A549 (cell line): ENCODE results near the gene VAT1. TPM values are rescaled to one million over a fixed set of nuclear protein-coding genes. Genes with fewer than 3 reads are reported as not detected.

Experiments used
- ATAC-seq, 2 experiments: fragments of 200-7000 bp in 1 of 2; fragments of >200 bp in 1 of 2; cut with Nextera tagmentation in 1 of 2; cut with Tn5 transposase in 1 of 2; 3 replicates each; pipeline versions ENCODE4 v1.8.0 to v1.9.1; 2018 to 2020; ENCODE audit warnings: mild to moderate bottlenecking in 1 of 2, moderate library complexity in 1 of 2
- CTCF ChIA-PET: fragments of 300-600 bp; sonication (Branson Sonifier 250); formaldehyde crosslinking; extraction: SDS; loops from one replicate; lab custom pipeline; 2021; ENCODE audit warnings: antibody characterized with exemption, inconsistent platforms; lab: Yijun Ruan, JAX
- POLR2A ChIA-PET: fragments of 350-600 bp; formaldehyde crosslinking; extraction: SDS; loops from one replicate; lab custom pipeline; 2021; ENCODE audit warnings: antibody characterized with exemption, inconsistent platforms; lab: Yijun Ruan, JAX
- DNase-seq, 2 experiments: peaks; one replicate each; pipeline versions ENCODE4 v3.0.0 to v3.0.0-alpha.2; 2011 to 2016; ENCODE audit warnings: low read depth in 1 of 2, low spot score in 1 of 2
- FAIRE-seq: peaks from 2 replicates; lab custom pipeline; 2011; peaks lifted over from hg19 to GRCh38; lab: Jason Lieb, UNC
- H3K27ac ChIP-seq, 2 experiments: fragments of >200 bp; sonication (Bioruptor Twin); formaldehyde crosslinking; 3 replicates each; pipeline ENCODE4 v1.5.1; 2016 to 2017
- H3K4me1 ChIP-seq: fragments of >200 bp; sonication (Bioruptor Twin); formaldehyde crosslinking; 3 replicates; pipeline ENCODE4 v1.6.1; 2016
- H3K4me2 ChIP-seq: fragments of >200 bp; sonication (Bioruptor Twin); formaldehyde crosslinking; 3 replicates; pipeline ENCODE4 v1.6.1; 2016
- H3K4me3 ChIP-seq: fragments of >200 bp; sonication (Bioruptor Twin); formaldehyde crosslinking; 3 replicates; pipeline ENCODE4 v1.5.1; 2016
- H3K9me3 ChIP-seq: fragments of >200 bp; sonication (Bioruptor Twin); formaldehyde crosslinking; 3 replicates; pipeline ENCODE4 v1.6.1; 2016
- CBX2 ChIP-seq: fragments of 200-600 bp; sonication (generic); IDR thresholded peaks from 2 replicates; pipeline ENCODE4 v1.6.1; 2016; ENCODE audit warnings: low read depth, mild to moderate bottlenecking, borderline replicate concordance
- CBX8 ChIP-seq: fragments of 200-600 bp; sonication (generic); IDR thresholded peaks from 2 replicates; pipeline ENCODE4 v1.6.1; 2016
- CEBPB ChIP-seq, 2 experiments: fragments of >200 bp in 1 of 2; sonication (Bioruptor Twin) in 1 of 2; formaldehyde crosslinking in 1 of 2; IDR thresholded peaks; 2 replicates each; pipeline ENCODE4 v1.6.1; 2012 to 2016
- CHD2 ChIP-seq: fragments of 150-350 bp; IDR thresholded peaks from 2 replicates; pipeline ENCODE4 v1.6.1; 2014; ENCODE audit warnings: low read length; ENCODE audit not compliant: partially characterized antibody
- CTCF ChIP-seq: fragments of >200 bp; sonication (Bioruptor Twin); formaldehyde crosslinking; IDR thresholded peaks from 3 replicates; pipeline ENCODE4 v1.5.1; 2016
- EP300 ChIP-seq, 2 experiments: fragments of >200 bp; sonication (Bioruptor Twin); formaldehyde crosslinking; IDR thresholded peaks; 2 replicates in 1 of 2; 3 replicates in 1 of 2; pipeline ENCODE4 v1.6.1; 2016 to 2017
- ESRRA ChIP-seq: fragments of 150-350 bp; IDR thresholded peaks from 2 replicates; pipeline ENCODE4 v1.6.1; 2014; ENCODE audit warnings: mild to moderate bottlenecking, low read length, borderline replicate concordance
- FOSB ChIP-seq: fragments of 250-450 bp; sonication (Bioruptor Pico); IDR thresholded peaks from 2 replicates; pipeline ENCODE4 v1.5.0; 2020; ENCODE audit warnings: mild to moderate bottlenecking, moderate library complexity
- FOSL2 ChIP-seq, 2 experiments: fragments of 450-650 bp in 1 of 2; fragments of >200 bp in 1 of 2; sonication (Bioruptor Twin) in 1 of 2; formaldehyde crosslinking; IDR thresholded peaks; 2 replicates each; pipeline versions ENCODE4 v1.5.0 to v1.6.1; 2016 to 2020; ENCODE audit warnings: mild to moderate bottlenecking in 1 of 2, moderate library complexity in 1 of 2
- FOXS1 ChIP-seq: fragments of 250-450 bp; sonication (Bioruptor Pico); IDR thresholded peaks from 2 replicates; pipeline ENCODE4 v1.5.0; 2020; ENCODE audit warnings: mild to moderate bottlenecking, moderate library complexity
- HOXA7 ChIP-seq: fragments of 250-450 bp; sonication (Bioruptor Pico); IDR thresholded peaks from 2 replicates; pipeline ENCODE4 v1.5.0; 2020; ENCODE audit warnings: mild to moderate bottlenecking, moderate library complexity
- HOXB13 ChIP-seq: fragments of 250-450 bp; sonication (Bioruptor Pico); IDR thresholded peaks from 2 replicates; pipeline ENCODE4 v1.5.0; 2020; ENCODE audit warnings: low read depth, mild to moderate bottlenecking, moderate library complexity
- JUN ChIP-seq, 2 experiments: fragments of >200 bp; sonication (Bioruptor Twin); formaldehyde crosslinking; IDR thresholded peaks; 2 replicates in 1 of 2; 3 replicates in 1 of 2; pipeline ENCODE4 v1.6.1; 2016 to 2017
- KDM1A ChIP-seq: fragments of 200-600 bp; sonication (generic); IDR thresholded peaks from 2 replicates; pipeline ENCODE4 v1.6.1; 2016; ENCODE audit warnings: low read depth, mild to moderate bottlenecking
- KDM5A ChIP-seq: fragments of 200-600 bp; sonication (generic); IDR thresholded peaks from 2 replicates; pipeline ENCODE4 v1.6.1; 2016; ENCODE audit warnings: antibody characterized with exemption, mild to moderate bottlenecking
- MAFK ChIP-seq: fragments of 450-650 bp; IDR thresholded peaks from 2 replicates; pipeline ENCODE4 v1.6.1; 2014; ENCODE audit not compliant: partially characterized antibody
- MAZ ChIP-seq: fragments of 150-350 bp; IDR thresholded peaks from 2 replicates; pipeline ENCODE4 v1.6.1; 2014; ENCODE audit warnings: antibody characterized with exemption, low read depth, low read length, borderline replicate concordance
- PHF8 ChIP-seq: fragments of 200-600 bp; sonication (generic); IDR thresholded peaks from 2 replicates; pipeline ENCODE4 v1.6.1; 2016; ENCODE audit warnings: low read depth, mild to moderate bottlenecking, antibody characterized with exemption, moderate library complexity, borderline replicate concordance
- POLR2A ChIP-seq: IDR thresholded peaks from 2 replicates; pipeline ENCODE4 v1.6.1; 2012; ENCODE audit warnings: mild to moderate bottlenecking, low read length
- RAD21 ChIP-seq, 2 experiments: fragments of >200 bp in 1 of 2; sonication (Bioruptor Twin) in 1 of 2; formaldehyde crosslinking in 1 of 2; IDR thresholded peaks in 1 of 2; conservative IDR thresholded peaks in 1 of 2; 2 replicates in 1 of 2; 3 replicates in 1 of 2; pipeline ENCODE4 v1.6.1; 2012 to 2018; ENCODE audit warnings: inconsistent platforms in 1 of 2
- RARB ChIP-seq: fragments of 250-450 bp; sonication (Bioruptor Pico); IDR thresholded peaks from 2 replicates; pipeline ENCODE4 v1.8.0; 2021; ENCODE audit warnings: mild to moderate bottlenecking, moderate library complexity
- RFX5 ChIP-seq: fragments of 450-650 bp; IDR thresholded peaks from 2 replicates; pipeline ENCODE4 v1.7.1; 2014; ENCODE audit warnings: antibody characterized with exemption, mild to moderate bottlenecking, moderate library complexity
- TFCP2L1 ChIP-seq: fragments of 250-450 bp; sonication (Bioruptor Pico); IDR thresholded peaks from 2 replicates; pipeline ENCODE4 v1.5.0; 2021; ENCODE audit warnings: mild to moderate bottlenecking
- TP53 ChIP-seq: fragments of 250-450 bp; sonication (Bioruptor Pico); IDR thresholded peaks from 2 replicates; pipeline ENCODE4 v1.5.0; 2021; ENCODE audit warnings: mild to moderate bottlenecking, moderate library complexity
- WGBS: methylation state at CpG from one replicate; pipeline ENCODE4 v1.1.6; 2017; ENCODE audit errors: missing lambda C conversion rate; 5-methylcytosine and 5-hydroxymethylcytosine counted together
- polyA plus RNA-seq, 4 experiments: library from polyadenylated mRNA; depleted of rRNA in 3 of 4; stranded (reverse); fragments of >200 nt; fragmentation: RNase III in 1 of 4; extraction: RNeasy Plus Mini Kit Qiagen cat#74134 plus additional on column Dnase treatment in 1 of 4; gene quantifications; 2 replicates in 3 of 4; 3 replicates in 1 of 4; pipeline ENCODE4 v1.2.3, GENCODE V29; 2011 to 2017
- TF ChIP-seq, protein P1 (sequence below): fragments of >200 bp; sonication (Bioruptor Twin); formaldehyde crosslinking; IDR thresholded peaks from 3 replicates; pipeline ENCODE4 v1.6.1; 2016
- TF ChIP-seq, protein P2 (sequence below): fragments of 150-350 bp; IDR thresholded peaks from 2 replicates; pipeline ENCODE4 v1.6.1; 2014; ENCODE audit warnings: low read depth, mild to moderate bottlenecking, low read length
- TF ChIP-seq, protein P3 (sequence below): IDR thresholded peaks from 2 replicates; pipeline ENCODE4 v1.6.1; 2012
- TF ChIP-seq, protein P4 (sequence below): fragments of 250-450 bp; sonication (Bioruptor Pico); IDR thresholded peaks from 2 replicates; pipeline ENCODE4 v1.5.0; 2021; ENCODE audit warnings: mild to moderate bottlenecking, moderate library complexity, borderline replicate concordance
- TF ChIP-seq, protein P5 (sequence below): fragments of 450-650 bp; IDR thresholded peaks from 2 replicates; pipeline ENCODE4 v1.6.1; 2014; ENCODE audit warnings: antibody characterized with exemption
- TF ChIP-seq, protein P6 (sequence below): IDR thresholded peaks from 2 replicates; pipeline ENCODE4 v1.6.1; 2012

Gene VAT1
- polyA plus RNA-seq, 2 of the 4 experiments (the other 2 are of a cell fraction) = 153 to 167 TPM

DNA sequence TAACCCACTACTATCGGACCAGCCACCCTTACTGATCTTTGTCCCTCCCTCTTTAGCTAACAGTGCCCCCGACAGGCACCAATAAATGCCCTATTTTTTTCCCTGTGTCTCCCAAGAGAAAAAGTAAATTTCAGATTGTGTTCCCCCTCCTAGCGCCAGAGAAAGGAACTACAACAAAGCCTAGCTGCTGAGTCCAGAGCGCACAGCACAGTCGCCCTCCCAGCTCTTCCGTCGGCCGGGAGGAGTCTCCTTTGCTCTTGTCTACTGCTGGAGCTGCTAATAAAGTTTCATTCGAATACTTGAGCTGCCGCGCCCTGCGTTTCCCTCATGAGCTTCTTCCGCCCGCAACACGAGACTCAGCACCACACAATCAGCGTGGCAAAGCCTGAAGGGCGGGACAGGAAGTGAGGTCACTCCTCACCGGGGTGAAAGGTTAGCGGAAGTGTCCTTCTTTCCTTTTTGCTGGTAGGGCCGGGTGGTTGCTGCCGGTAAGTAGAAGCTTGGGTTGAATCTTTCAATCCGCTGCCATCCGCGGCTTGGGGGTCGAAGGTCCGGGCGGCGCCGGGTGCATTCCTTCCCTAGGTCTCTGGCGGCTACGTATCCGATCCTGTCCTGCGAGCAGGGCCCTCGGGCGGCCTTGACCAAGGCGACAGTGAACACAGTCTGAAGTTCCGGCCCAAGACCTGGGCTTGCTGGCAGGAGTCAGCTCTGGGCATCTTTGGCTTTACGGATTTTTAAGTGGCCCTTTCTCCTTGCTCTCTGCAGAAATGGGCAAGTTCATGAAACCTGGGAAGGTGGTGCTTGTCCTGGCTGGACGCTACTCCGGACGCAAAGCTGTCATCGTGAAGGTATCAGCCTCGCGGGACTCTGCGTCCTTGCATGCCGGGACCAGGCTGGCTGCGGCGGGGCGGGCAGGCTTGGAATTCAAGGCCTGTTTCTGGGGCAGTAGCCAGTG, 23.9 kb downstream of the VAT1 start, which contains the start of gene RPL27:
TSS of gene RPL27 (plus strand) at position 436 of the 955 bp plus-strand sequence. CDS start at position 768, 332 bp downstream.
- peak; percentile 98 for FAIRE-seq
- Histone ChIP-seq H3K9me3 (no peaks in the 10 kb centered on the region), H3K27ac (peak within 1 kb of the TSS; percentile 87 to 91), H3K4me1 (peaks cover 45% of the 10 kb centered on the region), H3K4me3 (peak within 1 kb of the TSS; percentile 66), H3K4me2 (peak within 1 kb of the TSS; percentile 94)
- ChIA-PET POLR2A (interaction anchor here (0.6 to 3.0 kb wide), 40 partner anchors 8 to 1068 kb away, joined by 3 to 48 read pairs (median 6); partner anchors contain the start of genes AARSD1, BECN1, BRCA1 and IFI35), CTCF (interaction anchor here (0.6 to 5.6 kb wide), 40 partner anchors 9 to 420 kb away, joined by 3 to 86 read pairs (median 4); partner anchors contain the start of genes AARSD1, AOC2, PSMC3IP and PSME3)
- ATAC-seq = peak; percentile 92 to 95
- DNase-seq = peak; percentile 96 to 100
- 2% methylated on average over 49 of the region's 49 CpGs for WGBS
- TF ChIP-seq JUN (IDR thresholded peaks at IDR 0.05) = peak; percentile 96 to 99
- TF ChIP-seq ESRRA = peak; percentile 53
- no peak for TF ChIP-seq TP53 (CRISPR knock-in tag)
- TF ChIP-seq TFCP2L1 (CRISPR knock-in tag) = peak; percentile 68; the same call in 1 of the 2 replicates
- no peak; a peak in 1 of 5 replicates for TF ChIP-seq EP300 (IDR thresholded peaks at IDR 0.05)
- no peak for TF ChIP-seq FOSB (CRISPR knock-in tag)
- peak; percentile 97 for TF ChIP-seq PHF8
- TF ChIP-seq HOXA7 (CRISPR knock-in tag) = 0 out of 2 replicates have a peak, but pooled peaks have one; percentile 15
- no peak for TF ChIP-seq KDM1A
- TF ChIP-seq FOSL2 (IDR thresholded peaks at IDR 0.05) = no peak
- peak; percentile 54; the same call in 1 of the 2 replicates for TF ChIP-seq FOSL2 (CRISPR knock-in tag; IDR thresholded peaks at IDR 0.05)
- TF ChIP-seq HOXB13 (CRISPR knock-in tag) = no peak
- peak; percentile 88 for TF ChIP-seq CTCF
- no peak for TF ChIP-seq FOXS1 (CRISPR knock-in tag)
- no peak for TF ChIP-seq CBX8
- TF ChIP-seq CBX2 = no peak
- TF ChIP-seq CEBPB (IDR thresholded peaks at IDR 0.05) = peak in 1 of 2 experiments; percentile 61; a peak in 2 of 4 replicates
- TF ChIP-seq MAZ = peak; percentile 90; the same call in 1 of the 2 replicates
- TF ChIP-seq KDM5A = 0 out of 2 replicates have a peak, but pooled peaks have one; percentile 7
- TF ChIP-seq, protein P1, sequence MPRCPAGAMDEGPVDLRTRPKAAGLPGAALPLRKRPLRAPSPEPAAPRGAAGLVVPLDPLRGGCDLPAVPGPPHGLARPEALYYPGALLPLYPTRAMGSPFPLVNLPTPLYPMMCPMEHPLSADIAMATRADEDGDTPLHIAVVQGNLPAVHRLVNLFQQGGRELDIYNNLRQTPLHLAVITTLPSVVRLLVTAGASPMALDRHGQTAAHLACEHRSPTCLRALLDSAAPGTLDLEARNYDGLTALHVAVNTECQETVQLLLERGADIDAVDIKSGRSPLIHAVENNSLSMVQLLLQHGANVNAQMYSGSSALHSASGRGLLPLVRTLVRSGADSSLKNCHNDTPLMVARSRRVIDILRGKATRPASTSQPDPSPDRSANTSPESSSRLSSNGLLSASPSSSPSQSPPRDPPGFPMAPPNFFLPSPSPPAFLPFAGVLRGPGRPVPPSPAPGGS = peak; percentile 96
- TF ChIP-seq, protein P2, sequence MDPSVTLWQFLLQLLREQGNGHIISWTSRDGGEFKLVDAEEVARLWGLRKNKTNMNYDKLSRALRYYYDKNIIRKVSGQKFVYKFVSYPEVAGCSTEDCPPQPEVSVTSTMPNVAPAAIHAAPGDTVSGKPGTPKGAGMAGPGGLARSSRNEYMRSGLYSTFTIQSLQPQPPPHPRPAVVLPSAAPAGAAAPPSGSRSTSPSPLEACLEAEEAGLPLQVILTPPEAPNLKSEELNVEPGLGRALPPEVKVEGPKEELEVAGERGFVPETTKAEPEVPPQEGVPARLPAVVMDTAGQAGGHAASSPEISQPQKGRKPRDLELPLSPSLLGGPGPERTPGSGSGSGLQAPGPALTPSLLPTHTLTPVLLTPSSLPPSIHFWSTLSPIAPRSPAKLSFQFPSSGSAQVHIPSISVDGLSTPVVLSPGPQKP = no peak
- TF ChIP-seq, protein P3, sequence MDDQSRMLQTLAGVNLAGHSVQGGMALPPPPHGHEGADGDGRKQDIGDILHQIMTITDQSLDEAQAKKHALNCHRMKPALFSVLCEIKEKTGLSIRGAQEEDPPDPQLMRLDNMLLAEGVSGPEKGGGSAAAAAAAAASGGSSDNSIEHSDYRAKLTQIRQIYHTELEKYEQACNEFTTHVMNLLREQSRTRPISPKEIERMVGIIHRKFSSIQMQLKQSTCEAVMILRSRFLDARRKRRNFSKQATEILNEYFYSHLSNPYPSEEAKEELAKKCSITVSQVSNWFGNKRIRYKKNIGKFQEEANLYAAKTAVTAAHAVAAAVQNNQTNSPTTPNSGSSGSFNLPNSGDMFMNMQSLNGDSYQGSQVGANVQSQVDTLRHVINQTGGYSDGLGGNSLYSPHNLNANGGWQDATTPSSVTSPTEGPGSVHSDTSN = peak; percentile 58
- TF ChIP-seq CHD2 = peak; percentile 59
- TF ChIP-seq MAFK = peak; percentile 39
- 0 out of 2 replicates have a peak, but pooled peaks have one; percentile 55 for TF ChIP-seq RARB (CRISPR knock-in tag)
- TF ChIP-seq, protein P4, sequence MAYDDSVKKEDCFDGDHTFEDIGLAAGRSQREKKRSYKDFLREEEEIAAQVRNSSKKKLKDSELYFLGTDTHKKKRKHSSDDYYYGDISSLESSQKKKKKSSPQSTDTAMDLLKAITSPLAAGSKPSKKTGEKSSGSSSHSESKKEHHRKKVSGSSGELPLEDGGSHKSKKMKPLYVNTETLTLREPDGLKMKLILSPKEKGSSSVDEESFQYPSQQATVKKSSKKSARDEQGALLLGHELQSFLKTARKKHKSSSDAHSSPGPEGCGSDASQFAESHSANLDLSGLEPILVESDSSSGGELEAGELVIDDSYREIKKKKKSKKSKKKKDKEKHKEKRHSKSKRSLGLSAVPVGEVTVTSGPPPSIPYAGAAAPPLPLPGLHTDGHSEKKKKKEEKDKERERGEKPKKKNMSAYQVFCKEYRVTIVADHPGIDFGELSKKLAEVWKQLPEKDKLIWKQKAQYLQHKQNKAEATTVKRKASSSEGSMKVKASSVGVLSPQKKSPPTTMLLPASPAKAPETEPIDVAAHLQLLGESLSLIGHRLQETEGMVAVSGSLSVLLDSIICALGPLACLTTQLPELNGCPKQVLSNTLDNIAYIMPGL (CRISPR knock-in tag) = peak; percentile 38; the same call in 1 of the 2 replicates
- TF ChIP-seq, protein P5, sequence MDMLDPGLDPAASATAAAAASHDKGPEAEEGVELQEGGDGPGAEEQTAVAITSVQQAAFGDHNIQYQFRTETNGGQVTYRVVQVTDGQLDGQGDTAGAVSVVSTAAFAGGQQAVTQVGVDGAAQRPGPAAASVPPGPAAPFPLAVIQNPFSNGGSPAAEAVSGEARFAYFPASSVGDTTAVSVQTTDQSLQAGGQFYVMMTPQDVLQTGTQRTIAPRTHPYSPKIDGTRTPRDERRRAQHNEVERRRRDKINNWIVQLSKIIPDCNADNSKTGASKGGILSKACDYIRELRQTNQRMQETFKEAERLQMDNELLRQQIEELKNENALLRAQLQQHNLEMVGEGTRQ = peak; percentile 74
- TF ChIP-seq POLR2A = peak; percentile 88
- TF ChIP-seq RAD21 (conservative IDR thresholded peaks at IDR 0.05 in 1 of 2, IDR thresholded peaks at IDR 0.05 in 1 of 2) = peak; percentile 79 to 84
- TF ChIP-seq, protein P6, sequence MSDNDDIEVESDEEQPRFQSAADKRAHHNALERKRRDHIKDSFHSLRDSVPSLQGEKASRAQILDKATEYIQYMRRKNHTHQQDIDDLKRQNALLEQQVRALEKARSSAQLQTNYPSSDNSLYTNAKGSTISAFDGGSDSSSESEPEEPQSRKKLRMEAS = peak; percentile 99
- peak; percentile 63; the same call in 1 of the 2 replicates for TF ChIP-seq RFX5
